ENCODE data around the gene VGLL4.
"Not testable (repeated sequence)": the region's sequence is repeated elsewhere in the genome, so short reads cannot be mapped to it uniquely, and the experiment has no call there.

VGLL4 gene

DNA sequence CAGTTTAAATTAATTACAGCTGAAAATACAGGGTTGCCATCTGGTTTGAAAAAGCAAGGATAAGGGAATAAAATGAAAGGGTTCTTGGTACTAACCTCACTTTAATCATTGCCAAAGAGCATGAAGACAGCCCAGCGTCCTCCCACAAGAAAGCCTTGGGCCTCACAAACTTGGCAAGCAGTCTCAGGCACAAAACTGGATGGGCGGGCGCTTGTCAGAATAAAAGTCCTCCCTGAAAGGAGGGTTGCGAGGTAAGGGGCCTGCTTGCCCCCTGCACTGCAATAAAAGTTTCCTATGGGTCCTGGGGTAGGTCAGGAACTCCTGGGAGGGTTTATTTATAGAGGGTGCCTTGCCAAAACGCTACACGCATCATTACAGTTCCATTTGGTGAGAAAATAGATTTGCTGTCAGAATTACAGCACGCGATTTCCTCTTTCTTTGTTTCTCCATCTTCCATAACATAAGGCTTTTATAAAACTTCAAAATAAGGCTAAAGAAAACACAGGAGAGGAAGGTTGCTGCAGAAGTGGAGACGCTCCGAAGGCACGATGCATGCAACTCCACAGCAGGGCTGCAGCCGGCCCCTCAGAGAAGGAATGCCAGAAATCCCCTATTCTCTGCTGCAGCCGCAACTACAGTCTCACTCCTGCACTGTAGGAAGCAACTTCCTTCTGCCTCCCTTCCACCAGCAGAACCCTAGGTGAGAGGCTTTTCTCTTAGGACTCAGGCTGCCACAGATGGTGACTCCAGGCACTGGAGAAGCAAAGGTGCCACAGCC is 61.3 kb downstream of the VGLL4 start:
- peak; percentile 25 to 56 for DNase-seq

DNA sequence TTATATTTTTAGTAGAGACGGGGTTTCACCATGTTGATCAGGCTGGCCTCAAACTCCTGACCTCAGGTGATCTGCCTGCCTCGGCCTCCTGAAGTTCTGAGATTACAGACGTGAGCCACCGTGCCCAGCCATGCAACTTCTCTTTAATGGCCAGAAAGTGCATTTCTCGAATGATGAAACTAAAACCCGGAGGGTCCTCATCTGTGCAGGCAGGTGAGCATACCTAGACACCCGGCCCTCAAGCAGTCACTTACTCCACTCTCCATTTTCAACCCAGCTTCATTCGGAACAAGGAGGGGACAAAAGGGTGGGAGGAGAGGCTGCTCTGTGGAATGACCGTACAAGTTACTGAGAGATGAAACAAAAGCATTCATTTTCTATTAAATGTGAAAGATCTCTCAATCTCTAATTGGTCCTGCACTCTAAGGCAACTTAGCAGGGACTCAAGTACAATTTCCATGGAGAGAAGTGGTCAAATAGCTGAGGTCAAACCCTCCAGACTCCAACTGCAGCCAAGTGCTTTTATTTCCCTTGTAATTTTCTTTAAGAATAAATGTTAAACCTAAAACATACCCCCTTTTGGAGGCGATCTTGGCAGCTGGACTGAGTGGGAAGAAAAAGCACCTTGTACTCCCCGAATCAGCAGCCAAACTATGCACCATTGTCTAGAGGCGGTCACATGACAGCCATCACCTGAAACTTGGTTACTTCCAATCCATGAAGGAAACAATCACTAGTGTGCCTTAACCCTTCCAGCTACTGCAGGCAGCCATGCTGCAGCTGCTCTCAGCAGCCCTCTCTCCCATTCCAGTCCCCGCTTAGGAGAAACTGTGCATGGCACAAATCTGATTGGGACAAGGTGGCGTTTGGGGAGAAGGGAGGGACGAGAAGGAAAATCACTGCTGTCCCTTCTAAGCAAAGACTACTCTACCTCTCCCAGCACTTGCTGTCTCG is 62.2 kb downstream of the VGLL4 start:
- peak in 1 of 2 experiments; percentile 44 for DNase-seq

DNA sequence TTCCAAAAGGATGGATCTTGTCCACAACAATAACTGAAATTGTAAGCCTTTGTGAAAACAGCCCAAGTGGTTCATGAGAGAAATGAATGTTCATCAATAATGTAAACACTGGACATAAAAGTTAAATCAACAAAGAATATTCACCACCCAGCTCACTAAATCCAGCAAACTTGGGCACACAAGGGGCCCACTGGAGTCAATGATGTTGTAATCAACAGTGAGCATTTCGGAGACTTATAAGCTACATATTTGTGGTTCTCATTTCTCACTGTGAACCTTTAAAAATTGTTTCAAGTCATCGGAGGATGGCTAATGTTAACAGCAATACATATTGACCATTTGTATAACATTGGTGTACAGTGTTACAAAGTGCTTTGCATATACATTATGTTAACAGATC is 63.1 kb downstream of the VGLL4 start:
- DNase-seq, result peak in 1 of 2 experiments; percentile 32

DNA sequence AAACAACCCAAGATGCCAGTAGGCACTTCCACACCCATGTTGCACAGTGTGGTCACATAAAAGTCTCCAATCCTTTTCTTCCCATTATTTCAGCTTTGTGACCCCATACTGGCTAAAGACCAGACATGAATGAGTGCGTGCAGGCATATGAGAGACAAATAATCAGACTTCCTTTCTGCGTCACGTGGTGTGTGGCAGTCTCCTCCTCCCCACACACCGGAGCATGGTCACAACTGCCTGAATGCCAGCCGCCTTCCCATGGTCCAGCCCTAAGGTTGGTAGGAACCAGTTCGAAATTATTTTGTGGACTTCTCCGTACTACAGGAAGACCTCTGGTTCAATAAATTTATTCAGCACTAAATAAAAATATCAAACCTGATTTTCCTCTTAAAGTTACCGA is 65.5 kb downstream of the VGLL4 start:
- no peak for DNase-seq

DNA sequence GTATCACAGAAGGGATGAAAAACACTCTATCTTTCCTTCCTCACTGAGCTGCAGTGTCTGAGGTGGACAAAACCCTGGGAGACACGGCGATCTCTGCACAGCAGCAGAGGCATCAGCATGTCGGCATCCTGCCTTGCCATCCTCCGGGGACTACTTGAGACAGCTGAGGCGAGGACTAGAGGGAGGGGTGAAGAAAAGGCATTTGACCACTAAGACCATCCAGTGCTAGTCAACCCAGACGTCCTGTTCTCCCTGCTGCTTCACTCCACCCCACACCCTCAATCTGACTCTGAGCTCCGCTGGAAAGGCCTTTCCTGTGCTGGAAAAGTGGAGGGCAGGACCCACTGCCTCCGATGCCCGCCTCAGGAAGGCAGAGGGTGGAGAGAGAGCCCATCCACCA is 67.3 kb downstream of the VGLL4 start:
- DNase-seq, result no peak

DNA sequence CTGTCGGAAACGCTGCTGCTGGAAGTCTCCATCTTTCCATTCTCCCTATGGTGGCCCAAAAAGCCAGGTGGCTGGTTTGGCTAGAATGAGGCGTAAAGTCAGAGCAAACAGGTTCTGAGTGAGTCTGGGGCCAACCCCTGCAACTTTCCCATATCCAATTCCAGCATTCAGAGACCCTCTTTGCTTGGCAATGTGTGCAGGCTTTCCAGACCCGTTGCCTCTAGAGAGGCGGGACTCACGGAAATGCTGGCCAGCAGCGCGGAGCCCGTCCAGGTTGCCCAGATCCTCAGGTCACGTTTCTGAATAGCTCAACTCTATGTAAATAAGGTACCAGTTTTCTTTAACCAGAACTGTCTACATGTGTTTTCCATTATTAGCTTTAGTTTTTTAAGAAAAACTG is 68.0 kb downstream of the VGLL4 start:
- DNase-seq, result no peak

DNA sequence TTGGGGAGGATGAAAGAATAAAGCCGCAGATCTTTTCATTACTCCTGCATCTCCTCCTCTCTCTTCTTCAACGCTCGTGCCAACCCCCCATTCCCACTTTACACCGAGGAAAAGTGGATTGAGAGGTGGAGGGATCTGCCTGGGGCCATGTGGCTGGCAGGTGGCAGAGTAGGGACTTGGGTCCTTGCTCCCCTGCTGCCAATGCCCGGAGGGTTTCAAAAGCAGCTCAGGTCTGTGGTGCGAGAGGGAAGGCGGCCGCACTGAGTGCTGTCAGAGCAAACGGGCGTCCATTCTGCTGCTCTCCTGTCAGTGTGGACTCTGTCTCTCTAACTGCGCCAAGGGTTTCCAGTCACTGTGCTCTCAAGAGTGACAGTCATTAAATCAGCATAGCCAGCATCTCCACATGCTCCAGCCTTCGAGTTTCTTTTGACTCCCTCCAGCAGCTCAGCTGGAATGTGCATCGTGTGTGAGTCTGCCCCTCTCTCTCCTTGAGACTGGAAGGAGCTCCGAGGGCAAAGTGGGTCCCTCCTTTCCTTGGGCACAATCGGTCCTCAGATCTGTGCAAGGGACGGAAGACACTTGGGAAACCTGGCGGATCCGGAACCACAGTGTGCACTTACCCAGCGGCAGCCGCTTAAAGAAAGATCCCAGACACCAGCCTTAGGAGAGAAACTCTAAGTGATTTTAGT is 68.6 kb downstream of the VGLL4 start:
- no peak for DNase-seq

DNA sequence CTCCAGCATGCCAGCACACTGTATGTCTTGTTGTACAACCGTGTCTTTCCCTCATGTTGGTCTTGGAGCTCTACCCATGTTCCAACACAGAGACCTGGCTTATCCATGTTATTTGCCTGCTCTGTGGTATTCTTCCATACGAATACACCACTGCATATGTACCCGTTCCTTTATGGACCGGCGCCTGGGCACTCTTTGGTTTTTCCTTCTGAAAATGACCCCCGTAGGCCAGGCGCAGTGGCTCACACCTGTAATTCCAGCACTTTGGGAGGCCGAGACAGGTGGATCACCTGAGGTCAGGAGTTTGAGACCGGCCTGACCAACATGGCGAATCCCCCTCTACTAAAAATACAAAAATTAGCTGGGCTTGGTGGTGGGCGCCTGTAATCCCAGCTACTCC is 71.1 kb downstream of the VGLL4 start:
- not testable (repeated sequence) for DNase-seq

DNA sequence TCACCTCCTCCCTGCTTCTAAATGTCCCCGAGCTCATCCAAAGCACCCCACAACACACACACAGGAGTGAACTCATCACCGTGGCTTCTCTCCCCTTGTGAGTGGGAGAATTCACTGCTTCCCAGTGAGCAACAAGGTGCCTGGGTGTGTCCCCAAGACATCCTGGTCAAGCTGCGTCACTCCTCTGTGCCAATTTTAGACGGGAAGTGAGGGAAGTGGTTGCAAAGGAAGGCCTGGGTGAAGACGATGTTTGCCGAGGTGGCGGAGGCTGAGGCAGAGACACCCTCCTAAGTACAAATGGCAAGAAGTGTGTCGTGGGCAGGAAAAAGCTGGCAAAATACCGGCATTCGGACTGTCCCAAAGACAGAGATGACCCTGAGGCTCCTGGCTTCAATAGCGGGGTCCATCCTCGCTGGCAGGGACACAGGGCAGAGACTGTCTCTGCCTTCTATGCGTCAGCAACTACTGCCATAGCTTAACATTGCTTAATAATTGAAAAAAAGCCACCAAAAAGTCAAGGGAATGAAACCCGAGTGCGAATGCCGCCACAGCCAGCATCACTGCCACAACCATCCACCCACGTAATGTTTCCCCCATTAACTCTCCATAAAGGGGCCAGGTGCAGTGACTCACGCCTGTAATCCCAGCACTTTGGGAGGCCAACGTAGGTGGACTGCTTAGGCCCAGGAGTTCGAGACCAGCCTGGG is 72.8 kb downstream of the VGLL4 start:
- no peak for DNase-seq

DNA sequence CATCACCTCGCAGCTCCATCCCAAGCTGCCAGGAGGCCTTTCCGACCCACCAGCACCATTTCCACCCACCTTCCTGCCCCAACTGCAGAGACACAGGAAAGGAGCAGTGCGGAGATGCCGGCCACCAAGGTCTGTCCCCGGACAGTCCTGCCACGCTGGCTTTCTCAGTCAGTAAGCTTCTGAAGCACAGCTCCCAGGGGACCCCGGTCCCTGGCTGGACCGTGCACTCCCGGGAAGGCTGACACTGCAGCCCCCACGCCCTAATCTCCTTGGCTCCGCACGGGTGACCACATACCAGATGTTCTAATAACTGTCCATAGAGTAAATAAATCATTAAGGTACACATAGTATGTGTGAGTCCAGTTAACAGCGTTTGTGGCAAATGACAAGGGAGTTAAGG is 73.5 kb downstream of the VGLL4 start:
- no peak for DNase-seq

DNA sequence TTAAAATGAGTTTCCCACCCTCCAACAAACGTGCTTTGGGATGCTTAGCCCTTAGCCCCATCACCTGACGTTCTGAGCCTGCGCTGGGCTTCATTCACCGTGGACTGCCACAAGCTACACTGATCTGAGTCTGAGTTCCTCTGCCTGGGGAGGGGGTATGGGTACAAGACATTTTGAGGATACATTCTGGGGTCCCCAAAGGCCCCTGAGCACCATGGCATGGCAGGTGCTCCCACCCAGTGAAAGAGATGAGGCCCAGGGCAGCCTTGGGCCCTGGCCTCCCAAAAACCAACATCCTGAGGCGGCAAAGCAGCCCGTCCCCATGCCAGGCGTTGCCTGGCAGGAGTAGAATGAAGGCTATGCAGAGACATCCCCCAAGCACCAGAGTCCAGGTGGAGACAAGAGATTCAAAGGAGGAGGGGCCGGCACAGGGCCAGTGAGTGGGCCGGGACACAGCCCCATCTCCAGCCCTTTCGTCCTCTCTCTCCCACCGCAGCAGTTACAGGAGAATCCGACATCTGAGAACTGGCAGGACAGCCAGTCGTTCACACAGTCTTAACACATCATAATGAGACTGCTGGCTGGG is 74.5 kb downstream of the VGLL4 start:
- no peak for DNase-seq

DNA sequence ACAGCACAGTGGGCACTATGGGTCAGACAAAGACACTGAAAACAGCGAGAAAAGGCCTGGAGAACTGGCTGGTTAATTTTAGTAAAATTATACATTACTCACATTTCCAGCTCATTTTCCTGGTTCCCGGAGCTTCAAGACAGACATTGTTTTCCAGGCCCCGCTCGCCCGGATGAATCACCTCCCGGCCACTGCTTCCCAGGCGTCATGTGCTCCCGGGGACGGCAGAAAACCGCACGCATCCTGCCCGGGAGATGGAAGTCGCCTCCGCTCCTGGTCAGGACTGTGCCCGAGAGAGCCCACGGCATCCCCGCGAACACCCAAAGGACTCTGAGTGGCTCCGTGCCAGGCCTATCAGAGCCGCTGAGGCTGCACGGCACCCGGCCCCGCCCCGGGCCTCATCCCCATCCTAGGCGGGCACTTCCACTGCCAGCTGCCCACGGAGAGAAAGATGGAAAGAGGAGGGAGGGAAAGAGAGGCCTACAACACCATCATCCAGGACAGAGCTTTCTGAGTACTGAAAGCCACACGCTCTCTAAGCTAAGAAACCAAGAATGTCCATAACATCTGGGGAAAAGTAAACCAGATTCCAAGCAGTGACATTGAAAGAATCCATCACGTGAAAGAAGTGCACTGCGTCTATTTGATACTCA is 75.1 kb downstream of the VGLL4 start:
- DNase-seq, result no peak

DNA sequence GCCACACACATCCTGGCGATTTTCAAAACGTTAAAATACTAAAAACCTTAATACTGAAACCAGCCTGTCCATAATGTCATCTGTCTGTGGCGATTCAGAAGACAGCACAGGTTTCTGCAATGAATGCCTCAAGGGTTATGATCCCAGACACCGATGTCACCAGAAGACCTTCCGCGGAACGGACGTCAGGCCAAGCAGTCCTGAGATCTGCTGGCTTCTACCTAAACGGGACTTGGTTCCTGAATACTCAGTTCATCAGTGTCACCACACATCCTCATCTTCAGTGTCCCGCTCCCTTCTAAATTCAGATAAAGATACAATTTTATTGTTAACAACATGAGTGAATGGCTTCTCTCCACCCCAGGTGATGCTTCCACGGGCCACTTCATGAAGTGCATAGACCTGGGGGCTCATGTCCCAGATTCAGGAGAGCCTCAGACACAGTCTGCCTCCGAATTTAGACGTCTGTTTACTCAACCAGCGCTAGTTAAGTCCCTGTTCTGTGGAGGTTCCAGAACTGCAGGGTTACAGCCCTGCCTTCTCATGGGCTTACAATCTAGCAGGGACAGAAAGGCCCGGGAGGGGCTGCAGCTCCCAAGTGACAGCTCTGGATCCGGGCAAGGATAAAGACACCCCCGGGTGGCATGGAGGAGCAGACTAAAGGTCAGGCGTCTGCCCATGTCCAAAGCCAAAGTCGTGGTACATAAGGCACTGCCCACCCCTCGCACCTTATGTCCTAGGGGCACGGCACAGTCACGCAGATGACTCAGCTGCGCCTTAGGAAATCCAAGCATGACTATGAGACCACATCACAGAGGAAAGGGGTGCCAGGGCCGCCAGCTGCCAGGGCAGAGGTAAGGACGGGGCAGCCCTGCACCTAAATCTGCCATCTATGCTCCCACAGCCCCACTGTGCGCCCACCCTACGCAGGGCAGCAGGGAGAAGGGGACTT is 75.9 kb downstream of the VGLL4 start:
- no peak for DNase-seq

DNA sequence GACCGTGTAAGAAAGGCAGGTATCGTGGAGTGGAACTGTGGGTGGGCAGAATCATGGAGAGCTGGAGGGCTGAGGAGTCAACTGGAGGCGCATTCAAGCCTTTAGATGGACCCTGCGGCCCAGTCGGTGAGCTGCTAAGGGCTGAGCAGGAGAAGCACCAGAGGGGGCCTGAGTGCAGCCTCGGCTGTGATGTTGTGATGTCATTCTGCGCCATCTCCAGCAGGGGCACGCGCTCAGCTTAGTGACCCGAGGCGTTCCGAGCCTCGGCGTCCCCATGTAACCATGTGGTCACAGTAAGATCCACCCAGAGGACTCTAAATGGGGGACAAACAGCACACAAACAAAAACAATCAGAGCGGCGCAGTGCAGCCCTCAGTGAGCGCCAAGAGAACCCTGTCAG is 76.8 kb downstream of the VGLL4 start:
- DNase-seq, result no peak

DNA sequence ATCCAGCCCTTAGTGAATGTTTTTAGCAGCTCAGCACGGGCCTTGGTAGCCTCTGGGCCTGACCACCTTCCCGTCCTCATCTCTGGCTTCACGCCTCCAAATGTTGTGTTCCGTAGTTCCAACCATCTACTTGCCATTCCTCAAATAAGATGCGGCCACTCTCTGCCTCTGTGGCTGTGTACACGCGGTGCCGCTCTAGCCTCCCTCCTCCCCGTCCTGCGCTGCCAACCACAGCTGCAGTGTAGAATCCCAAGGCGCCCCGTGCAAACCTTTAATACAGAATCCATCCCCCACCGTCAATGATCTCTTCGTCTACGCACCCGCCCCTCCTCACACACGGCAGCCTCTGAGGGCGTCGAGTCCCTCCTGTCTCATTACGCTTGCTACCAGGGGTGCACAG is 77.2 kb downstream of the VGLL4 start:
- no peak for DNase-seq

DNA sequence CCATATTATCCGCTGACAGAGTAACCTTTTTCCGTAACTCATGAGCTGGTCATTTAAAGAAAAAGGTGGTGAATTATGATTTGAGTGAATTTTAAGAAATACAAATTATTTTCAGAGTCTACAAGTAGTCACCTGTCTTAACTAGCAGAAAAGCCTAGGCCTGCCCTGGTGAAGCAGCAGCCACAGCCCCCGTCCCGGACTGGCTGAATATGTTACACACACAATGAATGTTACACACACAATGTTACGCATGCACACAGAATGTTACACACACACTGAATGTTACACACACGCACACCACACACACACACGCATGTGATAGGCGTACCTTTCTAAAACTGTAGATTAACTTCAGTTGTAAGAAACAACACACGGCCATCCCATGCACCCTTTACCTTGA is 77.8 kb downstream of the VGLL4 start:
- DNase-seq, result no peak

DNA sequence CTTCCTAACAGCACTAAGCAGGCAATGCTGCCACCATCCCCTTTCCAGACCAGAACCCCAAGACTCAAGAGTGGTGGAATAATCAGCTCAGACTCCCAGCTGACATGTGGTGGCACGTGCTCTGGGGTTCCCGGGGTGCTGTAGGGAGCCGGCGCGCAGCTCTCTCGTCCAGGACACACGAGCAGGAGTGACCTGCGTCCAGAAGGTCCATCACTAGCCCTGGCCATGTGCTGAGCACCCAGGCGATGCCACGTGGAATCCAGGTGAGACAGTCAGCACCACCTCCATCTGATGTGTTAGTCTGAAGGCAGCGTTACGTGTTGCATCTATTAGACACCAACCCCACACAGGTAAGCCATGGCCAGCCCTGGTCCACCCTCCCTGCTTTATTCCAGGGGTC is 78.2 kb downstream of the VGLL4 start:
- DNase-seq, result no peak

DNA sequence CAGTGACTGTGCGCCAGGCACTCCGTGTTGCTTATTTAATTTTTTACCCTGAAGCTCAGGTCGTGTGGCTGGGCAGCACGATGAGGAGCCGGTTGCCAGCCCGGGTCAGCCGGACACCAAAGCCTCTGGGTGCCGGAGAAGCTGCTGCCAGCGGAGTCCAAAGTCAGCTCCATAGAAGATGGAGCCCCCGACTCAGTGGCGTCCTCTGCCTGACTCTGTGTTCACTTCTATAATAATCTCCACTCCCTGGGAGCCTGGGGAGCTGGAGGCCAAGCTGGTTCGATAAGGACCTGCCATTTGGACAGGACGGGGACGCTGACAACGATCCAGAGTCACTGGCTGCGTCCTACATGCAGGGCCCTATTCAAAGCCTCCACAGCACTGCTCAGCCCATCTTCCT is 78.6 kb downstream of the VGLL4 start:
- DNase-seq, result no peak

DNA sequence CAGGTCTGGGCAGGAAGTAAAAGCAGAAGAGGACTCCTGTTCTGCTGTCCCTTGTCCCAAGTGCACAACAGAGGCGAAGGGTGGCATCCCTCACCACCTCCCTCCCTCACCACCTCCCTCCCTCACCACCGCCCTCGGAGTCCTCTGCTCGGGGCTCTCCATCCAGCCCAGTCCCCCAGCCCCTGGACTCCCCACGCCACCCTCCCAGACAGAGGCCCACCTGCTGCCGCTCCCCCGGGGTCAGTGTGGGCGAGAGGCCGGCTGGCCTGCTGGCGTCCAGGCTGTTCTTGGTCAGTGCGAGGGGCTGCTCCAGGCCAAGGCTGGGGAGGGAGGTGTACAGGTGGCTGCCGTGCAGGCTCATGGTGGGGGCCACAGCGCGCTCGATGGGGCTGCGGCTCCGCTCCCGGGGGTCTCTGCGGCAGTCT is 79.1 kb downstream of the VGLL4 start:
- DNase-seq, result no peak

DNA sequence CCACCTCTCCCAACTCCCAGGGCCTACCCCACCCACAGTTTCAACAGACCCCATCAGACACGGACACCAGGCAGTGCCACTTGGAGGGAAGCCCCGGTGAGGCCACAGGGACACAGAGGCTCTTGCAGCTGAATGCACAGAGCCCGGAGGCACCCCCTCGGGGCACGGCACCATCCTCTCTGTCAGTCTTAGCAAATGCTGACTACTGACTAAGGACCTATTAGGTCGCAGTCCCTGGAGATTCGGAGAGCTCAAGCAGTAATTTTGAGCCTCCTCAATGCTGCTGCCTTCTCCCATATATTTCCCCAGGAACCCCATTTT is 79.9 kb downstream of the VGLL4 start:
- DNase-seq, result no peak

Data from NCI-H526 (cell line).